Neuronal stem cell (in vitro differentiated cells): ENCODE results near the gene TBX5.

Source experiments
- DNase-seq: peaks from one replicate; pipeline ENCODE4 v3.0.0-alpha.2; 2013; ENCODE audit warnings: low spot score
- H2AFZ ChIP-seq: one replicate; pipeline ENCODE4 v1.6.1; 2013; ENCODE audit warnings: mild to moderate bottlenecking, low read length, inconsistent platforms
- H2AK5ac ChIP-seq: 2 replicates; pipeline ENCODE4 v1.6.1; 2013; ENCODE audit warnings: low read depth, mild to moderate bottlenecking, inconsistent platforms, low read length, moderate library complexity, mixed read lengths
- H2BK120ac ChIP-seq: 2 replicates; pipeline ENCODE4 v1.6.1; 2013; ENCODE audit warnings: low read depth, mild to moderate bottlenecking, inconsistent platforms, low read length, moderate library complexity, mixed read lengths
- H2BK12ac ChIP-seq: one replicate; pipeline ENCODE4 v1.6.1; 2013; ENCODE audit warnings: low read length, inconsistent platforms
- H2BK15ac ChIP-seq: 2 replicates; pipeline ENCODE4 v1.6.1; 2013; ENCODE audit warnings: mild to moderate bottlenecking, low read length, inconsistent platforms, mixed read lengths
- H2BK5ac ChIP-seq: one replicate; pipeline ENCODE4 v1.6.1; 2013; ENCODE audit warnings: inconsistent platforms, mild to moderate bottlenecking, low read length, moderate library complexity
- H3K14ac ChIP-seq: one replicate; pipeline ENCODE4 v1.6.1; 2013; ENCODE audit warnings: low read length, inconsistent platforms
- H3K18ac ChIP-seq: 2 replicates; pipeline ENCODE4 v1.6.1; 2013; ENCODE audit warnings: low read length, inconsistent platforms
- H3K23ac ChIP-seq: 2 replicates; pipeline ENCODE4 v1.6.1; 2013; ENCODE audit warnings: low read depth, mild to moderate bottlenecking, mixed read lengths, low read length, inconsistent platforms; ENCODE audit not compliant: poor library complexity
- H3K27ac ChIP-seq: replicated peaks from 3 replicates; pipeline ENCODE4 v1.5.1; 2013; ENCODE audit warnings: low read length, inconsistent platforms
- H3K27me3 ChIP-seq, 3 experiments: 2 replicates each; pipeline ENCODE4 v1.6.1; 2013; ENCODE audit warnings: low read length in 3 of 3, mild to moderate bottlenecking in 2 of 3, inconsistent platforms in 1 of 3, low read depth in 1 of 3, mixed read lengths in 1 of 3, moderate library complexity in 1 of 3; ENCODE audit not compliant: control insufficient read depth in 3 of 3, insufficient read depth in 3 of 3
- H3K36me3 ChIP-seq, 2 donors: replicated peaks in 1 of 2; 2 replicates each; pipeline ENCODE4 v1.6.1; 2013; ENCODE audit warnings: low read length in 2 of 2; ENCODE audit not compliant: control insufficient read depth in 2 of 2, insufficient read depth in 2 of 2
- H3K4ac ChIP-seq: 2 replicates; pipeline ENCODE4 v1.6.1; 2013; ENCODE audit warnings: inconsistent platforms, mild to moderate bottlenecking, low read length, moderate library complexity
- H3K4me1 ChIP-seq, 2 donors: 1 replicate in 1 of 2; 2 replicates in 1 of 2; pipeline ENCODE4 v1.6.1; 2013; ENCODE audit warnings: low read length in 2 of 2, low read depth in 1 of 2; ENCODE audit not compliant: control insufficient read depth in 2 of 2, insufficient read depth in 1 of 2
- H3K4me2 ChIP-seq: one replicate; pipeline ENCODE4 v1.6.1; 2013; ENCODE audit warnings: mild to moderate bottlenecking, low read length, inconsistent platforms; ENCODE audit not compliant: insufficient read depth, poor library complexity, severe bottlenecking
- H3K4me3 ChIP-seq, 2 donors: 2 replicates each; pipeline ENCODE4 v1.5.1; 2013; ENCODE audit warnings: low read length in 2 of 2, mild to moderate bottlenecking in 2 of 2, inconsistent platforms in 1 of 2, moderate library complexity in 1 of 2
- H3K79me1 ChIP-seq: one replicate; pipeline ENCODE4 v1.6.1; 2013; ENCODE audit warnings: low read depth, mild to moderate bottlenecking, inconsistent platforms, low read length, moderate library complexity
- H3K9ac ChIP-seq: one replicate; pipeline ENCODE4 v1.6.1; 2013; ENCODE audit warnings: mild to moderate bottlenecking, low read depth, low read length, inconsistent platforms; ENCODE audit not compliant: poor library complexity
- H3K9me3 ChIP-seq, 2 donors: replicated peaks in 1 of 2; 2 replicates each; pipeline versions ENCODE3 to v1.6.1; 2013; ENCODE audit warnings: low read length in 2 of 2, mild to moderate bottlenecking in 2 of 2, inconsistent platforms in 1 of 2, low read depth in 1 of 2, mixed read lengths in 1 of 2, moderate library complexity in 1 of 2; ENCODE audit not compliant: control insufficient read depth in 2 of 2, insufficient read depth in 1 of 2
- H4K8ac ChIP-seq: one replicate; pipeline ENCODE4 v1.6.1; 2013; ENCODE audit warnings: low read depth, mild to moderate bottlenecking, inconsistent platforms, low read length, moderate library complexity
- H4K91ac ChIP-seq: one replicate; pipeline ENCODE4 v1.6.1; 2013; ENCODE audit warnings: low read length, low read depth, mild to moderate bottlenecking, inconsistent platforms; ENCODE audit not compliant: poor library complexity
- WGBS, 2 donors: extraction: QIAGEN DNeasy Blood & Tissue Kit; methylation state at CpG; one replicate each; pipeline ENCODE4 v1.1.7; 2013; ENCODE audit warnings: missing lambda C conversion rate in 2 of 2, mixed read lengths in 1 of 2; ENCODE audit not compliant: insufficient read length in 2 of 2, insufficient replicate concordance in 1 of 2; ENCODE audit errors: extremely low coverage in 2 of 2; 5-methylcytosine and 5-hydroxymethylcytosine counted together

The TBX5 gene

GRCh38 chr12:114318984-114319383 is 87.0 kb downstream of the TBX5 start:
- no peak overlapping the region for H3K27ac ChIP-seq
- no peak overlapping the region for H3K9ac ChIP-seq
- no peaks in the 10 kb centered on the region for H3K36me3 ChIP-seq
- no peak overlapping the region for H3K4me2 ChIP-seq
- no peak overlapping the region for H2BK120ac ChIP-seq
- no peaks in the 10 kb centered on the region for H3K4me1 ChIP-seq
- H3K18ac ChIP-seq: no peak overlapping the region
- no peaks in the 10 kb centered on the region for H3K79me1 ChIP-seq
- no peak overlapping the region for H3K14ac ChIP-seq
- H3K4ac ChIP-seq: no peak overlapping the region
- no peaks in the 10 kb centered on the region for H3K27me3 ChIP-seq
- no peak overlapping the region for H3K23ac ChIP-seq
- no CpG with 5 or more reads among the region's 2 CpGs for WGBS, 2 donors
- H4K8ac ChIP-seq: no peak overlapping the region
- H2BK15ac ChIP-seq: no peak overlapping the region
- no peak overlapping the region for H4K91ac ChIP-seq
- no peak for DNase-seq
- H2AK5ac ChIP-seq: no peak overlapping the region
- no peak overlapping the region for H2BK12ac ChIP-seq
- no peak overlapping the region for H3K4me3 ChIP-seq
- no peaks in the 10 kb centered on the region for H3K9me3 ChIP-seq
- H2BK5ac ChIP-seq: no peak overlapping the region
- no peak overlapping the region for H2AFZ ChIP-seq

GRCh38 chr12:114316076-114316475 is 89.9 kb downstream of the TBX5 start:
- H3K18ac ChIP-seq: no peak overlapping the region

GRCh38 chr12:114314974-114315720 is 90.8 kb downstream of the TBX5 start:
- H3K27ac ChIP-seq: no peak overlapping the region
- no peak overlapping the region for H2AFZ ChIP-seq
- H3K36me3 ChIP-seq: no peaks in the 10 kb centered on the region
- H3K4me3 ChIP-seq: peak overlapping the region in 1 of 2 donors; percentile 55
- H3K4me1 ChIP-seq: no peaks in the 10 kb centered on the region
- H3K79me1 ChIP-seq: no peaks in the 10 kb centered on the region
- H3K18ac ChIP-seq: no peak overlapping the region
- no peak overlapping the region for H2BK12ac ChIP-seq
- DNase-seq: no peak
- no peak overlapping the region for H3K14ac ChIP-seq
- no peak overlapping the region for H2BK15ac ChIP-seq
- H2AK5ac ChIP-seq: no peak overlapping the region
- no peak overlapping the region for H4K8ac ChIP-seq
- H3K9me3 ChIP-seq: no peaks in the 10 kb centered on the region
- no peaks in the 10 kb centered on the region for H3K27me3 ChIP-seq
- WGBS, 2 donors: 100% methylated on average over 4 to 7 of the region's 16 CpGs
- H3K4ac ChIP-seq: no peak overlapping the region
- H2BK5ac ChIP-seq: no peak overlapping the region
- H3K9ac ChIP-seq: no peak overlapping the region
- H4K91ac ChIP-seq: no peak overlapping the region
- no peak overlapping the region for H2BK120ac ChIP-seq
- no peak overlapping the region for H3K23ac ChIP-seq
- no peak overlapping the region for H3K4me2 ChIP-seq

More at GRCh38 chr12:114316076-114316475, 89.9 kb downstream of the TBX5 start:
- Histone ChIP-seq H4K8ac (no peak overlapping the region), H3K36me3 (no peaks in the 10 kb centered on the region), H3K27ac (no peak overlapping the region), H2BK12ac (no peak overlapping the region), H3K14ac (no peak overlapping the region), H2AFZ (no peak overlapping the region), H2BK120ac (no peak overlapping the region), H3K23ac (no peak overlapping the region), H3K79me1 (no peaks in the 10 kb centered on the region), H3K4me3 (no peak overlapping the region), H2AK5ac (no peak overlapping the region), H3K4me1 (no peaks in the 10 kb centered on the region), H3K9me3 (no peaks in the 10 kb centered on the region), H3K27me3 (no peaks in the 10 kb centered on the region), H3K4me2 (no peak overlapping the region), H3K4ac (no peak overlapping the region), H4K91ac (no peak overlapping the region), H3K9ac (no peak overlapping the region), H2BK5ac (no peak overlapping the region), H2BK15ac (no peak overlapping the region)
- WGBS, 2 donors: no CpG with 5 or more reads among the region's 5 CpGs
- DNase-seq: no peak

GRCh38 chr12:114314403-114314802 is 91.5 kb downstream of the TBX5 start:
- Histone ChIP-seq H3K23ac (no peak overlapping the region), H3K27me3 (no peaks in the 10 kb centered on the region), H3K4ac (no peak overlapping the region), H2BK5ac (no peak overlapping the region), H2AFZ (no peak overlapping the region), H3K14ac (no peak overlapping the region), H4K91ac (no peak overlapping the region), H3K9ac (no peak overlapping the region), H4K8ac (no peak overlapping the region), H2BK120ac (no peak overlapping the region), H3K4me3 (peak overlapping the region in 1 of 2 donors; percentile 2), H3K9me3 (no peaks in the 10 kb centered on the region), H2AK5ac (no peak overlapping the region), H3K4me1 (no peaks in the 10 kb centered on the region), H2BK15ac (no peak overlapping the region), H3K36me3 (no peaks in the 10 kb centered on the region), H3K4me2 (no peak overlapping the region), H3K18ac (no peak overlapping the region), H2BK12ac (no peak overlapping the region), H3K27ac (no peak overlapping the region), H3K79me1 (no peaks in the 10 kb centered on the region)
- DNase-seq: no peak
- WGBS, 2 donors: no CpG with 5 or more reads among the region's 7 CpGs
